K562 (cell line): ENCODE results near the gene PPP1R14C.

Experiments used
- ELF1 ChIP-seq: fragments of 200-800 bp; sonication (Bioruptor generic); IDR thresholded peaks from 2 replicates; pipeline ENCODE4 v1.6.1; 2016; ENCODE audit warnings: missing genetic modification characterization, missing compliant biosample characterization
- MTA1 ChIP-seq: fragments of 450-650 bp; IDR thresholded peaks from 2 replicates; pipeline ENCODE4 v1.6.1; 2017; ENCODE audit warnings: borderline replicate concordance
- NRF1 ChIP-seq, 2 experiments: fragments of 450-650 bp; IDR thresholded peaks in 1 of 2; conservative IDR thresholded peaks in 1 of 2; 2 replicates each; pipeline ENCODE4 v1.6.1; 2014; ENCODE audit warnings: mild to moderate bottlenecking in 2 of 2
- RNF2 ChIP-seq: sonication (generic); IDR thresholded peaks from 2 replicates; pipeline ENCODE4 v1.6.1; 2016
- TF ChIP-seq, protein P1 (sequence below), 3 experiments: IDR thresholded peaks in 2 of 3; conservative IDR thresholded peaks in 1 of 3; 2 replicates each; pipeline ENCODE4 v1.5.1; 2011 to 2012; ENCODE audit warnings: low read length in 3 of 3, mild to moderate bottlenecking in 3 of 3, control low read depth in 2 of 3, improper control_type of control experiment in 1 of 3, inconsistent platforms in 1 of 3, low read depth in 1 of 3, mixed read lengths in 1 of 3, moderate library complexity in 1 of 3; ENCODE audit not compliant: insufficient read depth in 2 of 3

DNA sequence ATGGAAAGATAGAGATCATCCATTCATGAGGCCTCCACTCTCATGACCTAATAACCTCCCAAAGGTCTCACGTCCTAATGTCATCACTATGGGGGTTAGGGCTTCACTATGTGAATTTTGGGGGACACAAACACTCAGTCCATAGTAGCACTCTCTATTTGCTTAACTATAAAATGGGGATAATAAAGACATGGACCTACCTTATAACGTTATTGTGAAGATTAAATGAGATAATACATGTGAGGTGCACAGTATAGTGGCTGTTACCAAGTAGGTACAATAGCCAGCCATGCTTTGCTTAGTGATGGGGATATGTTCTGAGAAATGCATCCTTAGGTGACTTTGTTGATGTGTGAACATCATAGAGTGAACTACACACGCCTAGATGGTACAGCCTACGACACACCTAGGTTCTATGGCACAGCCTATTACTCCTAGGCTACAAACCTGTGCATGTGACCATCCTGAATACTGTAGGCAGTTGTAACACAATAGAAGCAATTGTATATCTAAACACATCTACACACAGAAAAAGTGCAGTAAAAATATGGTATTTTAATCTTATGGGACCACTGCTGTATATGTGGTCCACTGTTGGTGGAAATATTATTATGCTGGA, 39.7 kb downstream of the PPP1R14C start:
- TF ChIP-seq, protein P1, sequence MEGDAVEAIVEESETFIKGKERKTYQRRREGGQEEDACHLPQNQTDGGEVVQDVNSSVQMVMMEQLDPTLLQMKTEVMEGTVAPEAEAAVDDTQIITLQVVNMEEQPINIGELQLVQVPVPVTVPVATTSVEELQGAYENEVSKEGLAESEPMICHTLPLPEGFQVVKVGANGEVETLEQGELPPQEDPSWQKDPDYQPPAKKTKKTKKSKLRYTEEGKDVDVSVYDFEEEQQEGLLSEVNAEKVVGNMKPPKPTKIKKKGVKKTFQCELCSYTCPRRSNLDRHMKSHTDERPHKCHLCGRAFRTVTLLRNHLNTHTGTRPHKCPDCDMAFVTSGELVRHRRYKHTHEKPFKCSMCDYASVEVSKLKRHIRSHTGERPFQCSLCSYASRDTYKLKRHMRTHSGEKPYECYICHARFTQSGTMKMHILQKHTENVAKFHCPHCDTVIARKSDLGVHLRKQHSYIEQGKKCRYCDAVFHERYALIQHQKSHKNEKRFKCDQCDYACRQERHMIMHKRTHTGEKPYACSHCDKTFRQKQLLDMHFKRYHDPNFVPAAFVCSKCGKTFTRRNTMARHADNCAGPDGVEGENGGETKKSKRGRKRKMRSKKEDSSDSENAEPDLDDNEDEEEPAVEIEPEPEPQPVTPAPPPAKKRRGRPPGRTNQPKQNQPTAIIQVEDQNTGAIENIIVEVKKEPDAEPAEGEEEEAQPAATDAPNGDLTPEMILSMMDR (IDR thresholded peaks at IDR 0.05 in 2 of 3, conservative IDR thresholded peaks at IDR 0.05 in 1 of 3; ENCODE audit: insufficient read depth in 2 of 3, low read depth in 1 of 3, low read length in 3 of 3), result no peak
- TF ChIP-seq ELF1, result no peak
- TF ChIP-seq RNF2, result no peak
- TF ChIP-seq NRF1 (conservative IDR thresholded peaks at IDR 0.05 in 1 of 2, IDR thresholded peaks at IDR 0.05 in 1 of 2), result no peak
- no peak for TF ChIP-seq MTA1
